CD4-positive, alpha-beta T cell treated with Interleukin-1 beta for 1 hour (primary cell): ENCODE data around the gene ARHGAP22.

Experiments
- DNase-seq, 2 donors: peaks; one replicate each; pipeline ENCODE4 v3.0.0-alpha.2; 2020 to 2022

Gene ARHGAP22

DNA sequence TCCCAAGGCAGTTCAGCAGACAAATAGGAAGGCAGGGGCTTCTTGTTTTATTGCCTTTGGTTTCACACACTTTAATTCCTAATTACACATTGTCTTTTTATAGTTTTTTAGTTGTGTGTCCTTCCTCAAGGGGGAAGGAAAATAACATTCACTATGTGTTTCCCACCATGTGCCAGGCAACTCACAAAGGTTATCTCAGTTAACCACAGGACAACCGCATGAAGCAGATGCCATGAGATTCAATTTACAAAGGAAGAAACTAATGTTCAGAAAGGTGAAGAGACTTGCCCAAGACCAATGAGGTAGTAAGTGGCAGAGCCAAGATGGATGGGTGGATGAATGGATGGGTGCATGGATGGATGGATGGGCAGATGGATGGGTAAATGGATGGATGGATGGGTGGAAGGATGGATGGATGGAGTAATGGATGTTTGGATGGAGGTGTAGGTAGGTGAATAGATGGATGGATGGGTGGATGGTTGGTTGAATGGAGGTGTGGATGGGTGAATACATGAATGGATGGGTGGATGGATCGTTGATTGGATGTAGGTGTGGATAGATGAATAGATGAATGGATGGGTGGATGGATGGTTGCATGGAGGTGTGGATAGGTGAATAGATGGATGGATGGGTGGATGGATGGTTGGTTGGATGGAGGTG, 77.9 kb downstream of the ARHGAP22 start:
- no peak for DNase-seq

- DNase-seq = no peak
Measured at GRCh38 chr10:48526011-48526821, 78.7 kb downstream of the ARHGAP22 start.

GRCh38 chr10:48525113-48525512, 79.8 kb downstream of the ARHGAP22 start:
- no peak for DNase-seq

- DNase-seq = no peak
Measured at GRCh38 chr10:48523820-48524758, 80.8 kb downstream of the ARHGAP22 start.

DNA sequence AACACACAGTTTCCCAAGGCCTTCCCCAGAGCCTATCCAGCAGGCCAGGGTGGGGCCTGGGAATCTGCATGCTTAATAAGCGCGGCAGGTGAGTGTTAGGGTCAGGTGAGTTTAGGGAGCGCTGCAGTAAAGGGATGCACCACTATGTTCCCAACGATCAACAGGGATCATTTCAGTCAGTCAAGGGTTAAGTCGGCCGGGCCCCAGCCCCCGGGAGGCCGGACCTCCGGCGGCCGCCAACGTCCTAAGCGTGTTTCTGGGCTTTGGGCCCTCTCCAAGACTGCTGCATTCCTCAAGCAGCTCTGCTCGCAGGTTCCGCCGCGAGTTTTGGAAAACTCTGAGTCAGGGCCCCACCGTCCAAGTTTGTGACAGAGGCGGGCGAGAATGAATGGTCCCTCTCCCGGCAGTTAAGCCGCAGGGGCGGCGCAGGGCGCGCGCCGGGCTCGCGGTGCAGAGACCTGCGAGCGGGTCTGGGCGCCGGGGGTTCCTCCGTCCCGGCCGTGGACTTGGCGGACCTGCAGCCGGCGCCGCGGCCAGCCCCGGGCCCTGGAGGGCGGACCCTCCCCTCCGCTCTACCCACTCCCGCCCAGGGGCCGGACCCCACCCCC, 81.6 kb downstream of the ARHGAP22 start:
- DNase-seq = no peak

DNA sequence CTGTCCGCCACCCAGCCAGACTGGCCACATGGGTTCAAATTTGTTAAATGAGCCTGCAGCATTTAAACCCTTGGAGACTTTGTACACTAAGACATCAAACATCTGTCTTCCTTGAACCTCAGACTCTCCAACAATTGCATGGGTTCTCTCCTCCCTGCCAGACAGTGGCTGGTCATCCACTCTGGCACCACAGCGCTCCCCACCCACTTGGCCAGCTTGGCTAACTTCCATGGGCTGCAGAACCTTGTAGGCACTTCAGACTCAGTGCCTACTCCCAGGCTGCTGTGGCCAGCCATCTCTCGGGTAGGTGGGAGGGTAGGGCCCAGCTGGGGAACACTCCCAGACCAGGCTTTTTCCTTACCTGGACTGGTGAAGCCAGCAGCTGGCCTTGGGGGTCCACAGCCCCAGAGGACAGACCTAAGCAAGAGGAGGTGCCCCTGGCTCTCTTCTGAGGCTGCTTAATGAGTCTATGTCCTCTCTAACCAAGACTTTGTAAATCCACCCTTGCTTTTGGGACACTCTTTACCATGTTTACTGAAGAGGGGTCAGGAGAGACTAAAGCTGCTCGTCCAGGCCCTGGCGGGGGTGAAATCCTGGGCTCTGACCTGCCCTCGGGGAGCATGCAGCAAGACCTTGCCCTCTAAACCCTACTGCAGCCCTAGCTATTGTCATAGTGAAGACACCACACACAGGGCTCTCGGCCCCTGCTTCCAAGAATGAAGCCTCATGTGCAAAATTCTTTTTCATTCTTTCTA, 82.7 kb downstream of the ARHGAP22 start:
- no peak for DNase-seq

DNA sequence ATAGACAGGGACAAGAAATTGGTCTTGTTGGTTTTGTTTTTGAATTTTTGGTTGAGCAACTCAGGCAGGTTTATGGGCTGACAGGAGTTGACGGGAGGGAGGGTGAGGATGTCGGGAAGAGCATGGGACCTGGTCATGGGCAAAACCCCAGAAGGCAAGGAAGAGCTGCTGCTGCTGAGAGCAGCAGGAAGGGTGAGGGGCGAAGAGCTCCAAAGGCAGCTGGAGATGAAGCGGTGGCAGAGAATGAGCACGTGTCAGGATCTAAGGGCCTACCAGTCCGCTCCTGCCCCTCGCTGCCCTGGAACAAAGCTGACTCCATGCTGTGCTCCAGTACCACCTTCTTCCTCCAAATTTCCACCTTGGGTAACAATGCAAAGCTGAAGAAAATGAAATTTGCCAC, 84.3 kb downstream of the ARHGAP22 start:
- no peak for DNase-seq

GRCh38 chr10:48520184-48520506, 84.7 kb downstream of the ARHGAP22 start:
- DNase-seq = no peak

GRCh38 chr10:48519481-48520183, 85.2 kb downstream of the ARHGAP22 start:
- no peak for DNase-seq

DNA sequence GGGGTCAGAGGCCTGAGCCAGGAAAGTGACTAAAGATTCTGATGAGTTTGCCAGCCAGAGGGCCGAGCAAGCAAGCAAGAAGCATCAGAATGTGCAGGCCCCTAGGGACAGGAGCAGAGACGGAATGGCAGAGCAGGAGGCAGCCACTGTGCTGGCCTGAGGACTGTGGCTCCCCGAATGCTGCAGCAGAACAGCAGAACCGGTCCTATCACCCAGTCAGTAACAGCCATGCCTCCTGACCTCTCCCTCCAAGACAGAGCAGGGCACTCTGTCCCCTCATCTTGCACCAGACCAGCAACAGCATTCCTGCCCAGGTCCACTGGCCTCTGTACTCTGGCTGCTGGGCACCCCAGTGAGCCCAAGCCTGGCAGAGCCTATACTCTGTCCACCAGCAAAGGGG, 85.9 kb downstream of the ARHGAP22 start:
- DNase-seq = no peak

GRCh38 chr10:48517911-48518811, 86.7 kb downstream of the ARHGAP22 start:
- no peak for DNase-seq

DNA sequence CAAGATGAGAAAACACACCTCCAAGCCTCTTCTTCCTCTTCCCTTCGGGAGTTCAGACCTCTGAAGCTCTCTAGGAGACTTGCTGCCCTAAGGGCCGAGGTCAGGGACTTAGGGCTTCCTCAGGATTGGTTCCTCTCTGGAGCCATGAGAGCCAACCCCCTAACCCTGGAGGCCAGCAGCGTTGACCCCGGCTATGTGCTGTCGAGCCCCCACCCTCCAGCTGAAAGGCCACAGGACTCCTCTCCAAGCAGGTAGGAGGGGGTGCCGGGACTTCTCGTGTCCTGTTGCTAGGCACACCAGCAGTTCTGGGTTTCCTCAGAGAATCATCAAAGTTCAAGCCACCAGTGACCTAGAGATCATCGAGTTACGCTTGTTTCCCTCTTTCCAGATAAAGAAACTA, 87.4 kb downstream of the ARHGAP22 start:
- DNase-seq = no peak

- no peak for DNase-seq
Measured at GRCh38 chr10:48516911-48517310, 88.0 kb downstream of the ARHGAP22 start.

DNA sequence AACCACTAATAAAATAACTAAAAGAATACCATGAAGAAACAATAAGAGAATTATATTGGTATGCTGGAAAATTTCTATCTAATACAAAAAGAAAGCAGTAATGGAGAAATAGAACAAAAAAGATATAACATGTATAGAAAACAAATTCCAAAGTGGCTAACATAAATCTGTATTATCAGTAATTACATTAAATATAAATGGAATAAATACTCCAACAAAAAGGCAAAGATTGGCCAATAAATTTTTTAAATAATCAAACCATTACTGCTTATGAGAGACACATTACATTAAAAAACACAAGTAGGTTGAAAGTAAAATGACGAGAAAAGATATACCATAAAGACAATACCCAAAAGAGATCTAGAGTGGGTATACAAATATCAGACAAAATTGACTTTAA, 90.0 kb downstream of the ARHGAP22 start:
- DNase-seq = no peak

GRCh38 chr10:48514255-48514654, 90.6 kb downstream of the ARHGAP22 start:
- no peak for DNase-seq

- DNase-seq = no peak
Measured at GRCh38 chr10:48512861-48513260, 92.0 kb downstream of the ARHGAP22 start.

DNA sequence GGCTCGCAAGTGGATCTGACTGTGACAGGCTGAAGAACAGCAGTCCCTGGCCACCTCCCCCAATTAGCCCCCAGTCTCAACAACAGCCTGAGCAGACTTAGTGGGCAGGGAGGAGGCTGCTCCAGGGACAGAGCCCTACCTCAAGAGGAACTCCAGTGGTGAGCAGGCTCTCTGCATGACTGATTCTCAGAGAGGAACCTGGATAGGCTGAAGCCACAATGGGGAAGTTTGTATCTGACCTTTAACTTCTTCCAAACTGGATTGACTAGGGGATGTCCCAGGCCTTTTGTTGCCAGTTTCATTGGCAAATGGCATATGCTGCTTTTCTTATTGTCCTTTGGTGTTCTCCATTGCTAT, 93.0 kb downstream of the ARHGAP22 start:
- DNase-seq = peak; percentile 10 to 20

DNA sequence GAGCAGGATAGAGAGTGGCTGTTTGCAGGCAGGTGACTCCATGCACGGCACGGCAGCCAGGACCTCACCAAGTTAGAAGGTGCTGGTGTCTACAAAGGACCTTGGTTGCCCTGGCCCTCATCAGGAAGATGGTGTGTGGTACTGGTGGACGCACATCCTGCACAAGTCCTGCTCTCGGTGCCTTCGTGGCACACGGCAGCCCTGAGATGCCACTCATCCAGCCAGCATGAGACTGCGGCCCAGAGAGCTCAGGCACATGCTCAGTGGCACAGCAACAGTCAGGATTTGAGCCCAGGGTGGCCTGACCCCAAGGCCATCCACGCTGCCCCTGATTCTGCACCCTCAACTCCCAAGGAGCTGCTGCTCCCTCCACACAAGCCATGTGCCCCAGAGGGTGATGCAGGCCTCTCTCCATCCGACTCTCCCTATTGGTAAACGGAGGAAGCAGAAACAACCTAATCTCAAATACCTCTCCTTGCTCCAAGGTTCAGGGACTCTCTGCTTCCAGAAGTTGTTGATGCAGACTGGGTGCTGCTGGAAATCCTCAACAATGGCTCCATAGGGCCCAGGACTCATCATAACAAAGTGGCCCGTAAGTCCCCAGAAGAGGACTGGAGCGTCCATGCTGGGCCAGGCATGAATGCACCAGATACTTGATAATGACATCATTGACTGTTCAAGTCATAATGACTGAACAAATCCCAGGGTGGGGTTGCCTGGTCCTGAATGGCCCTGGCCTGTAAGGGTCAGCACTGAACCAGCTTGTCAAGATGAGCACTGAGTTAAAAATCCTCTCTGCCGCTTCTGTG, 93.6 kb downstream of the ARHGAP22 start:
- no peak for DNase-seq

DNA sequence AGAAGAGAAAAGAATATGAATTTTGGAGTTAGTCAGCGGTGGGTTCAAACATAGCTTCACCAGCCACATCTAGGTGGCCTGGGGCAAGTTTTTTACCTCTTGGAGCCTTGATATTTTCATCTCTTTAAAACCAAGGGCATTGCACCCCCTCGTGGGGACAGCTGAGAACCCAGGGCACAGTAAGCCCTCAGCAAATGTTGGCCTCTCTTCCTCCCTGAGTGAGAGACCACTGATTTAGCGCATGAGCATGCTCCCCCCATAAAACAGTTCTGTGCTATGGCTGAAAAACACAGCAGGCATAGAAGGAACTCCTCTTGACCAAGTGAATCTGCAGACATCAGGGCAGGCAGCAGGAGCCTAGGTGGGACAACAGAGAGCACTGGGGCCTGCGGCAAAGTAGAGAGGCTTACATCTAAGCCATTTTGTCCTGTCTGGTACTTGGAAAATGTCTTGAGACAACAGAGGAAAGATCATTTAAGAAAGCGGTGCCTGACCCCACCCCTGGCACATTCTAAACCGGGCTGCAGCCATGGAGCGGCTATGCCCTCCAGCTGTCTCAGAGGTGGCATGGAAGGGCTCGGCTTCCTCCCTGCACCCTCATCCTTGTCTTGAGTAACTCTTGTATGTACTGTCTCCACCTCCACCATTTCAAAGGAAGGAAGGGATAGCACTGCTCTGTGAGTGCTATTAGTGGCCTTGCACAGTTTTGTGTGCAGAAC, 94.7 kb downstream of the ARHGAP22 start:
- no peak for DNase-seq
